GM21786 (cell line): ENCODE measurements around the gene SPRED3.
A peak's percentile ranks its signal among the peaks of the same experiment; 100 is the strongest.

ENCODE experiments used
- ATAC-seq: cut with Tn5 transposase; IDR thresholded peaks from one replicate; pipeline ENCODE4 v1.9.1; 2021; ENCODE audit not compliant: unreplicated experiment

SPRED3 gene

GRCh38 chr19:38371081-38371480 is 17.4 kb upstream of the SPRED3 start:
- no peak for ATAC-seq

DNA sequence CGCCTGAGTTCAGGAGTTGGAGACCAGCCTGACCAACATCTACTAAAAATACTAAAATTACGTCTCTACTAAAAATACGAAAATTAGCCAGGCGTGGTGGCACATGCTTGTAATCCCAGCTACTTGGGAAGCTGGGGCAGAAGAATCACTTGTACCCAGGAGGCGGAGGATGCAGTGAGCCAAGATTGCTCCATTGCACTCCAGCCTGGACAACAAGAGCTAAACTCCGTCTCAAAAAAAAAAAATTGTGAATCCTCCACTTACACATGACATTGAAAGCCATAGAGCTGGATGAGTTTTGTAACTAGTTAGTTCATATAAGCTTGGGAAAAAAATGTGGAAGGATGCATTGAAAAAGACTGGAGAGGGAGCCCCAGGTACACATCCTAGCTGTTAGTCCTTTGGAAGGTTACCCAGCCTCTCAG is 14.6 kb upstream of the SPRED3 start:
- ATAC-seq = no peak

DNA sequence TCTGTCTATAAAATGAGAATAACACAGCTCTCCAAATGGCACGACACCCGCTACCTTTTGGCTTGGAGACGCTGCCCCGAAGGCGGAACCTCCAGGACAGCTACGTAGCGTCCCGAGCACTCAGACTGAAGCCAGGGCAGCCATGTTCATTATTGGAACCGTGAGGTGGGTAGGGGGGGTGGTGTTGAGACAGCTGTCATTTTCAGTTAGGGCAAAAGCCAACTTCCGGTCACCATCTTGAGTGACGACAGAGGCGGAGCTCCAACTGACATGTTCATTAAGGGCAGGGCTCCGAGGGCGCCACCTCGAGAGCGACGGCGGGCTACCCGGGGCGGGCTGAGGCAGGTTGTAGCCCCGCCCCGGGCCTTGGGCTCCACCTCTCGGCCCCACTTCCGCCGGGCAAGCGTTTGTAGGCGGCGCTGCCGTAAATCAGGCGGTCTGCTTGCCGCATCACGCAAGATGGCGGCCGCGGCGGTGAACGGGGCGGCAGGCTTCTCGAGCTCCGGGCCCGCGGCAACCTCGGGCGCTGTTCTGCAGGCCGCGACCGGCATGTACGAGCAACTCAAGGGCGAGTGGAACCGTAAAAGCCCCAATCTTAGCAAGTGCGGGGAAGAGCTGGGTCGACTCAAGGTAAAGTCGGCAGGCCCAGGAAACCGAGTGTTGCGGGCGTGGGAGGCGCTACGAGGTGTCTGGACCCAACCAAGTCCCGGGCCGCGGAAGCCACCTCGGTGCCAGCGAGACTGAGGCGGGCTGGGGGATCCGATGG is 14.0 kb upstream of the SPRED3 start, which contains the start of gene PSMD8:
PSMD8 (plus strand) TSS at position 240 of the 766 bp plus-strand sequence; CDS start at position 271, 31 bp downstream.
- ATAC-seq = peak; percentile 94

DNA sequence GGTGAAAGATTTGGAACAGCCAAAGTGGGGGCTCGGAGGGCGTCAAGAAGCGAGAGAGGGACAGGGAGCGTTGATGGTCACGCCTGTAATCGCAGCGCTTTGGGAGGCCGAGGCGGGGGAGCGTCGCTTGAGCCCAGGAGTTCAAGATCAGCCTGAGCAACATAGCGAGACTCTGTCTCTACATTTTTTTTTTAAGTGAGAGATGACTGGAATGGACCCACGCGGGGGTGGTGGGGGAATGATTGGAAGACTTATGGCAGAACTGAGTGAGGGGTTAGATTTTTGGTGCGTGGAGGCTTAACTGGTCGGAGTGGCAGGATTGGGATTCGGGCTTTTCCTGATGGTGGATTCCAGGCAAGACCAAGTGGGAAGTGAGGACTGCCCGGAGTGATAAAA is 13.4 kb upstream of the SPRED3 start:
- ATAC-seq = no peak

DNA sequence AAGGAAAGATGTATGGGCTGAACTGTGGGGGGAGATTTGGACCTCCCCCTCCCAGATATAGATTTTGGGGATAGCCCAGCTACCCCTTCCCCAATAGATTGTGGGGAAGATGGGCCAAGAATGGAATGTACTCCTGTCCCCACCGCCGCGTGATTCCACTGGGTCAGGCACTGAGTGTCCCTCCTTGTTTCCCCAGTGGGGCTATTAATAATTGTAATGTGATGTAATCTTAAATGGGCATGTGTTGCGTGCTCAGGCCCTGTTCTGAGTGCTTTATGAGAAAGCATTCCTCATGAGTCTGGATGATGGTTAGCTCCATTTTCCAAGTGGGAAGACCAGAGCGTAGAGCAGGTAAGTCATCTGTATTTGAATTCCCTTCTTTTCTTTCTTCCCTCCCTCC is 12.7 kb upstream of the SPRED3 start:
- ATAC-seq = no peak

DNA sequence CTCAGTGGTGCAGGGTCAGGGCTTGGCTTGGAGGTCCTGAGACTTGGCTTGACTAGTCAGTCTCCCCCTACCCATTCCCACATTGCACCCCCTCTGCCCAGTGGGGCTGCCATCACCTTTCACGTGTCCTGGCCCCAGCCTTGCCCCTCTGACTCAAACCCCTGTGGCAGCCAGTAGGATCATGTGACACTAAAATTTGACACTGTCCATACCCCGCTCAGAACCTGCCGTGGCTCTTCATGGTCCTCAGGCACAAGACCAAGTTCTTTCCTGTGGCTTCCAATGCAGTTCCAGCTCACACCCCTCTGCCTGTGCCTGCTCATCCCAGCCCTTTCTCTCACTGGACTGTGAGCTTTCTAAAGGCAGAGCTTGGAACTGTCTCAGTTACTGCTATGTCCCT is 11.9 kb upstream of the SPRED3 start:
- no peak for ATAC-seq

DNA sequence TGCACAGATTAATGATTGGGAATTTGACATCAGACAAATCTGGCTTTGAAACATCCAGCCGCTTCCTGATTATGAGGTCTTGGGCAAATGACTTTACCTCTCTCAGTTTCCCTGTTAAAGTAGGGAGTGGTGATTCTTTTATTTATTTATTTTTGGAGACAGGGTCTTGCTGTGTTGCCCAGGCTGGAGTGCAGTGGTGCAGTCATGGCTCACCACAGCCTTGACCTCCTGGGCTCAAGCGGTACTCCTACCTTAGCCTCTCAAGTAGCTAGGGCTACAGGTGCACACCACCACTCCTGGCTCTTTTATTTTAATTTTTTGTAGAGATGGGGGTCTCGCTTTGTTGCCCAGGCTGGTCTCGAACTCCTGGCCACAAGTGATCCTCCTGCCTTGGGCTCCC is 11.4 kb upstream of the SPRED3 start:
- ATAC-seq = no peak

DNA sequence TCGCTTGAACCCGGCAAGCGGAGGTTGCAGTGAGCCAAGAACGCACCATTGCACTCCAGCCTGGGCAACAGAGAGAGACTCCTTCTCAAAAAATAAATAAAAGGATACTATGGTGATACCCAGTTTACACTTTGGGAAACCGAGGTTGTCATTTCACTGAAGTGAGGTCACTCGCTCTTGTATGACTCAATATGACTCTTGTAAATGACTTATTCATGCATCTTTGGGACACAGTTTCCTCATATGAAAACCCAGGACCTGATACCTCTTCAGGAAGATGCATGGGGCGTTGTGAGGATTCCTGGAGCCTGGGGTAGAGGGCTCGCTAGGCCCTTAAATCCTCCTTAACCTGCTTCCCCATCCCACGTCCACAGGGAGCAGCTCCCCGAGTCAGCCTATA is 9.6 kb upstream of the SPRED3 start:
- ATAC-seq = no peak

GRCh38 chr19:38381138-38381537 is 7.4 kb upstream of the SPRED3 start:
- ATAC-seq = no peak

DNA sequence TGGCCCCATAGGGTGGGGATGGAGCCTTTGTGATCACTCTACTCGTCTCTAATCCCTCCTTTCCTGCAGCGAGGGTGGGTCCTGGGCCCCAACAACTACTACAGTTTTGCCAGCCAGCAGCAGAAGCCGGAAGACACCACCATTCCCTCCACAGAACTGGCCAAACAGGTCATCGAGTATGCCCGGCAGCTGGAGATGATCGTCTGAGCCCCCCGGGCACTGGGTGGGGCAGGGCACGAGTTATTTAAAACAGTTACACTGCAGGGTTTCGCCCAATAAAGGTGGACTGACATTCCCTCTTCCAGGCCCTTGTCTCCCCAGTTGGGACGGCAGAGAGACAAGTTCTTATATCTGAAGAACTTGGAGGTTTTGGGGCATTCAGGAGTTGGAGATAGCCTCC is 5.3 kb upstream of the SPRED3 start:
- ATAC-seq = no peak

DNA sequence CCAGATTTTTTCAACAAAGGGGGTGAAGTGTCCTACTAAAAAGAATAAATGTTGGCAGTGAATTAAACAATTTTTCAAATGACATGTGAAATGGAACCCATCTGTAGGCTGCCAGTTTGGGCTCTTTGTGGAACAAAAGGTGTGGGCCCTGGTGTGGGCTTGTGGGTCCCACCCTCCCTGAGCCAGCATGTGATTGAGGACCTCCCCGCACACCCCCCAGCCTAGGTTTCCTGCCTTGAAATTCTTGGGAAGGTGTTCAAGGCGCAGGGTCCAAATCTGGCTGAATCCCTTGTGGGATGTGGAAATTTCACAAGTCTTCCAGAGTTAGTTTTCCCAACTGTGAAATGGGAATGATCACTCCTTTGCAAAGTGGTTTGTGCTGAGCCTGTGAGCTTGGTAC is 4.8 kb upstream of the SPRED3 start:
- ATAC-seq = no peak

DNA sequence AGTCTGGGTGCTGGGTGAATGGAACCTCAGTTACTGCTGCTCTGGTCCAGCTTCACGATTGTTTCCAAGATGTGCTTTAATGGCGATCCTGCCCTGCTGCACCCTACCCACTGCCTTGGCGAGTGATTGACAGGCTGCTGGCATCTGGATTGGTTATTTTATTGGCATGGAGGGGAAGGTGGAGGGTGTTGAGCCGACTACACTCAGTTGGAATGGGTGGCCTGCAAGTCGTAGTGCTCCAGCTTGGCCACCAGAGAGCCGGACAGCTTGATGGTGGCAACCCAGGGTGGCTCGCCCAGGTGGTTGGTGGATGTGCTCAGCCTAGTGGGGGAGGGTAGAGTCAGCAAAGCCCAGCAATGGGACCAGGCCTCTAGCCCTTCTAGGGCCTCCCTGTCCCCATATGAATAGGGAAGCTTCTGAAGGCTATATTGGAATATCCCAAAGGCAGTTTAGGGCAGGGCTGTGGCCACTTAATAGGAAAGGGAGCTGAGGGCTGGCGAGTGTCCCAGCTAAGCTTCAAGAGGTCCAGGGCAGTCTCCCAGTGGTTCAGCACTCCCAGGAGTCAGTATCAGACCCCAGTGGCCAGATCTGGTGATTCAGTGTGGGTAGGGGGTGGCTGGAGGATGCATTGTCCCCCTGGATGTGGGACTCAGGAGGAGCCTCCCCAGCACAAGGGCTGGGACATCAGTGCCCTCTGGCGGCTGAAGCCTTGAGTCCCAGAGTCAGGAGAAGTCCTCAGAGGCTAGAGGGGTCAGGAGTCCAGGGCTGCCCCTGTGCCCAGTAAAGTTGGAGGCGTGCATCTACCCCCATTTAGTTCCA is 4.1 kb upstream of the SPRED3 start:
- ATAC-seq = no peak

DNA sequence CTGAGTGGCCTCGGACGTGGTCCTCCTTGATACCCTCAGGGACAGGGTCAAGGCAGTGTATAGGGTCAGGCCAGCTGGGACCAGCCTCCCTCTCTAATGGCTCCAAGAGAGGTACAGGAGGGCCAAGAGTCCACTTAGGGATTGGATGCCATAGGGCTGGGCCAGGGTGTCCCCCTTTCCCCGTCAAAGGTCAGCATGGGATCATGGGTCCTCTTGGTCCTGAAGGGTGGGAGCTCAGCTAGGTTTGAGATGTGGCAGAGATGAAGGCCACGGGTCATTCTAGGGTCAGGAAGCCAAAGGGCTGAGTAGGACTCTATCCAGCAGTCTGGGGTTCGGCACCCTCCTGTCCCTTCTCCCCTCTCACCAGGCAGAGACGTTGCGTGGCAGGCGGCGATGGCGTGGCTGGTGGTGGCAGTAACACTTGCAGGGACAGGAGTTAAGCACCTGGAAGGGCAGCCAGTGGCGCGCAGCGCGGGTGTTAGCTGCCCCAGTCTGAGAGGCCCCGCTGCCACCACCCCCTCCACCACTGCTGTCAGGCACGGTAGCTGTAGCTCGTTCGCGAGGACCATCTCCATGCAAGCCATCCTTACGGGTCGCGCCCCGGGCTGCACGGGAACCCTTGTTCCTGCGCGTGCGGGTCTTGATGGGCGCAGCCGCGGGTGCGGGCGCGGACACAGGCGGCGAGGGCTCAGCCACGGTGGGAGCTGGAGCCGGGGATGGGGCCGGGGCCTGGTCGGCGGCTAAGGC is 3.3 kb upstream of the SPRED3 start:
- no peak for ATAC-seq

- ATAC-seq = no peak
Observed at GRCh38 chr19:38385804-38386257, 2.7 kb upstream of the SPRED3 start.

DNA sequence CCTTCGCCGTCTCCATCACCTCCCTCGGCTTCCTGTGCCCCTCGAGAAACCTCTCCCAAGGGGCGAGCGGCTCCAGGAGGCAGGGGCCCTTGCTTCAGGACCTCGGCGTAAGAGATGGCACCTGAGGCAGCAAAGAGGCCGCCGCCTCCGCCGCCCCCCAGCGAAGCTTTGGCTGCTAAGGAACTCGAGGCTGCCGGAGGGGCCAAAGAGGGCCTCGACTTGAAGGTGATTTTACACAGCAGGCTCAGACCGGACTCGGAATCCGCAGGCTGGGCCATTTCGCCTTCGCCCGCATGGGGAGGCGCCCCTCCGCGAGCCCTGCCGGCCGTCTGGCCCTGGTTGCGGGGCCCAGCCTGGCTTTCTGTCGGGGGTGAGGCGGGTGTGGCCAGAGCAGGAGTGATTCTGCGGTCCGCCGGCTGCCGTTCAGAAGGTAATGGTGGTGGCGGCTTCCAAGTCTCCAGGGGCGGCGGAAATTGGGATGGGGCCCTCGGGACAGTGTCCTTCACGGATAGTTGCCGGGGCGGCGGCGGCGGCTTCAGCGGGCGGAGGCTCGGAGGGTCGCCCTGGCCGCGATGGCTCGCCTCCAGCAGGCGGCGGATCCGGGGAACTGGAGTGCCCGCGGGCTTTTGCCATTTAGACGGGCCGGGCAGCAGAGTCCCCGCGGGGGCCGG is 2.1 kb upstream of the SPRED3 start:
- no peak for ATAC-seq

GRCh38 chr19:38386971-38387549 is 1.4 kb upstream of the SPRED3 start:
- ATAC-seq = no peak

- peak; percentile 41 for ATAC-seq
Observed at GRCh38 chr19:38387550-38388348, 748 bp upstream of the SPRED3 start, which contains the start of gene GGN. TSS of gene GGN (minus strand) at chr19:38388034. CDS start at chr19:38387261, 773 bp downstream.

GRCh38 chr19:38389101-38389925 is 816 bp downstream of the SPRED3 start:
- no peak for ATAC-seq
